WTC11 (cell line): Measurements from ENCODE around the gene ACADVL. TPM values are rescaled to one million over a fixed set of nuclear protein-coding genes. Genes with fewer than 3 reads are reported as not detected.

ENCODE experiments used
- ATAC-seq: fragments of 200-7000 bp; cut with Tn5 transposase; 2 replicates; pipeline ENCODE4 v1.10.0; 2021; ENCODE audit warnings: mild to moderate bottlenecking, moderate library complexity
- CTCF ChIA-PET: fragments of 300-600 bp; sonication (Branson Sonifier 250); formaldehyde crosslinking; loops from one replicate; lab custom pipeline; 2021; ENCODE audit warnings: antibody characterized with exemption; lab: Charles Lee
- POLR2A ChIA-PET: fragments of 350-600 bp; sonication (Branson Sonifier 250); formaldehyde crosslinking; loops from one replicate; lab custom pipeline; 2021; ENCODE audit warnings: antibody characterized with exemption; lab: Charles Lee
- DNase-seq: peaks from one replicate; pipeline ENCODE4 v3.0.0; 2021; ENCODE audit warnings: low spot score
- H3K27ac Mint-ChIP-seq: 2 replicates; pipeline ENCODE4 v1.8.0; 2021; ENCODE audit warnings: mixed read lengths
- H3K27me3 Mint-ChIP-seq: 2 replicates; pipeline ENCODE4 v1.8.0; 2021; ENCODE audit warnings: low read depth, mild to moderate bottlenecking, moderate library complexity, mixed read lengths
- H3K36me3 Mint-ChIP-seq: 2 replicates; pipeline ENCODE4 v1.8.0; 2021; ENCODE audit warnings: mixed read lengths
- H3K4me1 Mint-ChIP-seq: 2 replicates; pipeline ENCODE4 v1.8.0; 2022; ENCODE audit warnings: mixed read lengths
- H3K4me3 Mint-ChIP-seq: 2 replicates; pipeline ENCODE4 v1.8.0; 2021; ENCODE audit warnings: mild to moderate bottlenecking, moderate library complexity, mixed read lengths
- H3K9me3 Mint-ChIP-seq: 2 replicates; pipeline ENCODE4 v1.8.0; 2021; ENCODE audit warnings: mixed read lengths
- ARID4B ChIP-seq: sonication (generic); formaldehyde crosslinking; IDR thresholded peaks from 2 replicates; pipeline ENCODE4 v1.8.0; 2023; ENCODE audit warnings: missing genetic modification reagents, mild to moderate bottlenecking, borderline replicate concordance
- CBFB ChIP-seq: sonication (generic); formaldehyde crosslinking; IDR thresholded peaks from 2 replicates; pipeline ENCODE4 v1.8.1; 2022; ENCODE audit warnings: mild to moderate bottlenecking, low read depth, missing genetic modification reagents
- E2F5 ChIP-seq: sonication (generic); formaldehyde crosslinking; IDR thresholded peaks from 2 replicates; pipeline ENCODE4 v1.8.1; 2022; ENCODE audit warnings: mild to moderate bottlenecking, moderate library complexity, missing genetic modification reagents
- ETV6 ChIP-seq: sonication (generic); formaldehyde crosslinking; IDR thresholded peaks from 2 replicates; pipeline ENCODE4 v1.8.1; 2022; ENCODE audit warnings: mild to moderate bottlenecking, missing genetic modification reagents
- FOXP4 ChIP-seq: sonication (generic); formaldehyde crosslinking; IDR thresholded peaks from 2 replicates; pipeline ENCODE4 v1.8.0; 2022; ENCODE audit warnings: mild to moderate bottlenecking, missing genetic modification reagents
- OVOL2 ChIP-seq: fragments of 250-450 bp; sonication (Bioruptor Pico); IDR thresholded peaks from 2 replicates; pipeline ENCODE4 v1.9.0; 2021; ENCODE audit warnings: mild to moderate bottlenecking, borderline replicate concordance
- PRDM15 ChIP-seq: sonication (generic); formaldehyde crosslinking; IDR thresholded peaks from 2 replicates; pipeline ENCODE4 v1.8.0; 2022; ENCODE audit warnings: missing genetic modification reagents
- SMAD3 ChIP-seq: sonication (generic); formaldehyde crosslinking; IDR thresholded peaks from 2 replicates; pipeline ENCODE4 v1.8.0; 2022; ENCODE audit warnings: missing genetic modification reagents, mild to moderate bottlenecking, borderline replicate concordance
- STAT6 ChIP-seq: sonication (generic); formaldehyde crosslinking; conservative IDR thresholded peaks from 2 replicates; pipeline ENCODE4 v1.8.1; 2023; ENCODE audit warnings: mild to moderate bottlenecking, low read depth, missing genetic modification reagents, moderate library complexity
- TCF7 ChIP-seq: sonication (generic); formaldehyde crosslinking; IDR thresholded peaks from 2 replicates; pipeline ENCODE4 v1.8.0; 2022; ENCODE audit warnings: mild to moderate bottlenecking, low read depth, missing genetic modification reagents, moderate library complexity
- TEAD4 ChIP-seq: sonication (generic); formaldehyde crosslinking; IDR thresholded peaks from 2 replicates; pipeline ENCODE4 v1.8.0; 2022; ENCODE audit warnings: mild to moderate bottlenecking, missing genetic modification reagents
- USF2 ChIP-seq: sonication (generic); formaldehyde crosslinking; IDR thresholded peaks from 2 replicates; pipeline ENCODE4 v1.8.1; 2023; ENCODE audit warnings: mild to moderate bottlenecking, missing genetic modification reagents, moderate library complexity
- ZNF121 ChIP-seq: sonication (generic); formaldehyde crosslinking; IDR thresholded peaks from 2 replicates; pipeline ENCODE4 v1.8.0; 2023; ENCODE audit warnings: missing genetic modification reagents
- ZNF219 ChIP-seq: sonication (generic); formaldehyde crosslinking; IDR thresholded peaks from 2 replicates; pipeline ENCODE4 v1.8.0; 2023; ENCODE audit warnings: missing genetic modification reagents, mild to moderate bottlenecking, borderline replicate concordance
- ZNF671 ChIP-seq: fragments of 250-450 bp; sonication (Bioruptor Pico); IDR thresholded peaks from 2 replicates; pipeline ENCODE4 v1.8.0; 2021; ENCODE audit warnings: mild to moderate bottlenecking
- total RNA-seq: library from RNA; stranded (reverse); gene quantifications from 3 replicates; pipeline ENCODE4 v1.2.3, GENCODE V29; 2021

Gene ACADVL
- total RNA-seq, 1 experiment from 2014 or later, result 236 TPM

- no peak overlapping the region for H3K27ac Mint-ChIP-seq
- H3K36me3 Mint-ChIP-seq, result peaks cover 35% of the 10 kb centered on the region
- H3K4me1 Mint-ChIP-seq, result peaks cover 14% of the 10 kb centered on the region
- ChIA-PET POLR2A (interaction anchor here (0.9 kb wide), 1 partner anchor 10 kb away, joined by 3 read pairs; the partner anchor contains the start of genes ACADVL and DLG4), CTCF (interaction anchor here (1.1 kb wide), 1 partner anchor 10 kb away, joined by 3 read pairs; the partner anchor contains the start of genes ACADVL and DLG4)
- no peaks in the 10 kb centered on the region for H3K9me3 Mint-ChIP-seq
- TF ChIP-seq TCF7 (CRISPR knock-in tag), result no peak
- no peak for TF ChIP-seq ZNF219
- TF ChIP-seq SMAD3 (CRISPR knock-in tag), result no peak
- no peak for DNase-seq
- no peaks in the 10 kb centered on the region for H3K27me3 Mint-ChIP-seq
- no peak for ATAC-seq
- H3K4me3 Mint-ChIP-seq, result no peak overlapping the region
Observed at GRCh38 chr17:7229504-7229903, 9.8 kb downstream of the ACADVL start.

- Mint-ChIP-seq H3K27ac (no peak overlapping the region), H3K36me3 (peaks cover 49% of the 10 kb centered on the region)
- DNase-seq, result no peak
Observed at GRCh38 chr17:7232114-7232513, 12.4 kb downstream of the ACADVL start.

More at GRCh38 chr17:7232114-7232513, 12.4 kb downstream of the ACADVL start:
- H3K9me3 Mint-ChIP-seq, result no peaks in the 10 kb centered on the region
- no peak for ATAC-seq
- peak overlapping the region; percentile 20 for H3K4me3 Mint-ChIP-seq
- ChIA-PET POLR2A (no interaction called here), CTCF (interaction anchor here (0.7 kb wide), 1 partner anchor 18 kb away, joined by 11 read pairs; no protein-coding TSS in a partner anchor)
- H3K4me1 Mint-ChIP-seq, result peaks cover 25% of the 10 kb centered on the region
- H3K27me3 Mint-ChIP-seq, result no peaks in the 10 kb centered on the region
- TF ChIP-seq ZNF219 (no peak), USF2 (CRISPR knock-in tag) (no peak), ETV6 (CRISPR knock-in tag) (no peak), TEAD4 (CRISPR knock-in tag) (no peak), OVOL2 (no peak), ZNF121 (CRISPR knock-in tag) (no peak), FOXP4 (no peak), ZNF671 (CRISPR knock-in tag) (no peak), CBFB (CRISPR knock-in tag) (no peak), E2F5 (CRISPR knock-in tag) (no peak), ARID4B (CRISPR knock-in tag) (no peak), PRDM15 (CRISPR knock-in tag) (no peak), STAT6 (no peak)
